HG02642 (cell line): ENCODE measurements around the gene FUNDC1.

ENCODE experiments used
- ATAC-seq: cut with Tn5 transposase; IDR thresholded peaks from one replicate; pipeline ENCODE4 v1.9.1; 2021; ENCODE audit warnings: mild to moderate bottlenecking; ENCODE audit not compliant: unreplicated experiment, poor library complexity

Gene FUNDC1

GRCh38 chrX:44483965-44484606 lies 58.6 kb downstream of the FUNDC1 start:
- no peak for ATAC-seq

GRCh38 chrX:44482575-44482974 lies 60.1 kb downstream of the FUNDC1 start:
- no peak for ATAC-seq

GRCh38 chrX:44480591-44480990 lies 62.1 kb downstream of the FUNDC1 start:
- no peak for ATAC-seq

GRCh38 chrX:44474410-44474809 lies 68.2 kb downstream of the FUNDC1 start:
- ATAC-seq: no peak
